Measurements from ENCODE around the gene ALDH8A1. TPM values are rescaled to one million over a fixed set of nuclear protein-coding genes. Genes with fewer than 3 reads are reported as not detected.

ALDH8A1 gene
- total RNA-seq, 1 experiment from 2014 or later = 0.83 TPM

DNA sequence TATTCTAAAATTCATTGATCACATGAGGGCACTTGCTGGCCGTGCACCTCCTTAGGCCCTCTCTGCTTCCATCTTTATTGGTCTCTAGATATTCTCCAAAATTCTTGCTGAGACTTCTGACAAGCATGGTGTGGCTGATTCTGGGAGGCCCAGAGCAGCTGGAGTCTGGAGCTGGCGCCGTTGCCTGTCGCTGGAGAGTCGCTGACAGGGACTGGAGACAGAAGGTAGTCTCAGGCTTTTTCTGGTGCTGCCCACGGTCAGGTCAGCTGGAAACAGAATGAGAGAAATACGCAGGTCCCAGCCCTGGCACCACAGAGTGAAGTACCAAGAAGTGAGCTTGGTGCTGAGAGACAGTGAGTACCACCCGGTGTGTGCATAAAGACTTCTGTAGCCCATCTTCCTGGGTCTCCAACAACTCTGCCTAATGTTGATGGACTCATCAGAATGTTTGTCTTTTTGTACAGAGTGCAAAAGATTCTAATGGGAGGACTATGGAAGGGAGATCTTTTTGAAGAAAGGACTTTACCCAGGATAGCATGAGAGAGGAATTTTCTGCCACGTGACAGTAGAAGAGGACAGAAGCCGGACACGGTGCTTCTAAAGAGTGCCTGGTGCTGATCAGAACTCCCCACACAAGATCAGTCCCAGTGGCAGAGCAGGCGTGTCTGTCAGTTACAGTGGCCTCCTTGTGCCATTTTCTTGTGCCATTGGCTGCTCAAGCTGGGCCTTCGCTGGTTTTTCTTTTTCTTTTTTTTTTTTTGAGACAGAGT lies 1.8 kb upstream of the ALDH8A1 start:
- H3F3A ChIP-seq (ENCODE audit: insufficient read depth, low read depth) = no peaks in the 10 kb centered on the region
- H4K20me1 ChIP-seq (ENCODE audit: insufficient read depth) = no peaks in the 10 kb centered on the region

DNA sequence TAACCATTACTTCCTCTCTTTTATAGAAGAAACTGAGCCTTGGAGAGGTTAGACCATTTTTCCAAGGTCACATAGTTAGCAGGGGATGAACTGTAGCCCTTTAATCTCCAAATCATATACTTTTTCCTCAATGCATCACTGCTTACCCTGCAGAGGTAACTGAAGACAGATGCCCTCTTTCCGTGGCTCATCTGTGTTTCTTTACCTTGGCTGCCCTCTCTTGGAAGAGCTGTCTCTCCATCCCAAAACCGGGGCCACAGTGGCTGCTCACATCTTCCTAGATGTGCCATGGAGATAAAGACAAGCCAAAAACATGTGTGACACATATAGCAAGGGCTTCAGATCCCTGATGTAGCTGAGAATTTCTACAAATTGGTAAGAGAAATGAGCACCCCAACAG lies 581 bp upstream of the ALDH8A1 start:
- CTCF ChIA-PET = interaction anchor here (0.5 kb wide), 1 partner anchor 232 kb away, joined by 6 read pairs; no protein-coding TSS in a partner anchor

More for the DNA sequence above, 1.8 kb upstream of the ALDH8A1 start:
- intact Hi-C loops (cut with micrococcal nuclease; ENCODE audit: unreplicated experiment) = no loop called here
- H3K4me1 ChIP-seq (replicated peaks; ENCODE audit: insufficient read depth) = no peaks in the 10 kb centered on the region; the same call in 1 of the 2 replicates
- H3K27me3 ChIP-seq (ENCODE audit: insufficient read depth, low read depth) = no peaks in the 10 kb centered on the region
- H3K9me3 ChIP-seq (ENCODE audit: insufficient read depth, low read depth) = no peaks in the 10 kb centered on the region
- H3K36me3 ChIP-seq (ENCODE audit: low read depth) = no peaks in the 10 kb centered on the region
- H3K79me2 ChIP-seq (ENCODE audit: low read depth) = no peaks in the 10 kb centered on the region
- BruUV-seq (replicated peaks) = no TSS peak
- DNase-seq = no peak
- CTCF ChIA-PET = no interaction called here
- H3K4me3 ChIP-seq = no peak overlapping the region
- TF ChIP-seq, protein P1, sequence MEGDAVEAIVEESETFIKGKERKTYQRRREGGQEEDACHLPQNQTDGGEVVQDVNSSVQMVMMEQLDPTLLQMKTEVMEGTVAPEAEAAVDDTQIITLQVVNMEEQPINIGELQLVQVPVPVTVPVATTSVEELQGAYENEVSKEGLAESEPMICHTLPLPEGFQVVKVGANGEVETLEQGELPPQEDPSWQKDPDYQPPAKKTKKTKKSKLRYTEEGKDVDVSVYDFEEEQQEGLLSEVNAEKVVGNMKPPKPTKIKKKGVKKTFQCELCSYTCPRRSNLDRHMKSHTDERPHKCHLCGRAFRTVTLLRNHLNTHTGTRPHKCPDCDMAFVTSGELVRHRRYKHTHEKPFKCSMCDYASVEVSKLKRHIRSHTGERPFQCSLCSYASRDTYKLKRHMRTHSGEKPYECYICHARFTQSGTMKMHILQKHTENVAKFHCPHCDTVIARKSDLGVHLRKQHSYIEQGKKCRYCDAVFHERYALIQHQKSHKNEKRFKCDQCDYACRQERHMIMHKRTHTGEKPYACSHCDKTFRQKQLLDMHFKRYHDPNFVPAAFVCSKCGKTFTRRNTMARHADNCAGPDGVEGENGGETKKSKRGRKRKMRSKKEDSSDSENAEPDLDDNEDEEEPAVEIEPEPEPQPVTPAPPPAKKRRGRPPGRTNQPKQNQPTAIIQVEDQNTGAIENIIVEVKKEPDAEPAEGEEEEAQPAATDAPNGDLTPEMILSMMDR (conservative IDR thresholded peaks at IDR 0.05) = no peak
- TF ChIP-seq EZH2 (IDR thresholded peaks at IDR 0.05; ENCODE audit: low read depth) = no peak
- no peak overlapping the region for H3K27ac ChIP-seq
- no peak overlapping the region for H3K4me2 ChIP-seq
- H3K9me2 ChIP-seq (ENCODE audit: insufficient read depth) = no peaks in the 10 kb centered on the region
- POLR2A ChIA-PET (ENCODE audit: unreplicated experiment) = no interaction called here
- no peak overlapping the region for H2AFZ ChIP-seq

DNA sequence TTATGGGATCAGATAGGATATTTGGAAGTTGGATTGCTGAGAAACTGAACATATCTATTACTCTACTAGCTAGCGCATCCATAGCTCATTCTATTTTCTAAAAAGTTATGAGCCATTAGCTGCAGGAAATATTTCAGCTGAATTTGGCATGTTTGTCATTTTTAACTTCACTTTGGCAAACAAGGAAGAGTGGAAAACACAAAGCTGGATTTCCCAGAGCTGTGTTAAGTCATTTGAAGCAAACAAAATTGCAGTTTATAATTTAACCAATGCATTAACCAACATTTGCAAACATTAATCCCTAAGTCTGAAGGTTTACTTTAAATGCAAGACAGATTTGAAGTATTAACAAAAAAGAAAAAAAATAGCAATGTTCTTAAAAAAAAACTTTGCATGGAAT lies 1.2 kb downstream of the ALDH8A1 start:
- intact Hi-C loops (cut with micrococcal nuclease; ENCODE audit: unreplicated experiment) = no loop called here
- POLR2A ChIA-PET (ENCODE audit: unreplicated experiment) = interaction anchor here (0.7 kb wide), 1 partner anchor 236 kb away, joined by 9 read pairs; no protein-coding TSS in a partner anchor

More for the DNA sequence above, 581 bp upstream of the ALDH8A1 start:
- intact Hi-C loops (cut with micrococcal nuclease; ENCODE audit: unreplicated experiment) = no loop called here
- Histone ChIP-seq H3K4me1 (replicated peaks; ENCODE audit: insufficient read depth) (no peaks in the 10 kb centered on the region; the same call in 1 of the 2 replicates), H3K27ac (no peak overlapping the region), H3K36me3 (ENCODE audit: low read depth) (no peaks in the 10 kb centered on the region), H3K4me2 (no peak overlapping the region), H3K79me2 (ENCODE audit: low read depth) (no peaks in the 10 kb centered on the region), H3K27me3 (ENCODE audit: insufficient read depth, low read depth) (no peaks in the 10 kb centered on the region), H3F3A (ENCODE audit: insufficient read depth, low read depth) (no peaks in the 10 kb centered on the region), H2AFZ (no peak overlapping the region), H4K20me1 (ENCODE audit: insufficient read depth) (no peaks in the 10 kb centered on the region), H3K9me2 (ENCODE audit: insufficient read depth) (no peaks in the 10 kb centered on the region), H3K9me3 (ENCODE audit: insufficient read depth, low read depth) (no peaks in the 10 kb centered on the region), H3K4me3 (no peak overlapping the region)
- TF ChIP-seq EZH2 (IDR thresholded peaks at IDR 0.05; ENCODE audit: low read depth) = no peak
- TF ChIP-seq, protein P1 (conservative IDR thresholded peaks at IDR 0.05) = no peak
- POLR2A ChIA-PET (ENCODE audit: unreplicated experiment) = no interaction called here
- DNase-seq = no peak
- BruUV-seq (replicated peaks) = no TSS peak

More for the DNA sequence above, 1.2 kb downstream of the ALDH8A1 start:
- H3F3A ChIP-seq (ENCODE audit: insufficient read depth, low read depth) = no peaks in the 10 kb centered on the region
- H3K27me3 ChIP-seq (ENCODE audit: insufficient read depth, low read depth) = no peaks in the 10 kb centered on the region
- H3K4me3 ChIP-seq = no peak overlapping the region
- H4K20me1 ChIP-seq (ENCODE audit: insufficient read depth) = no peaks in the 10 kb centered on the region
- H3K9me2 ChIP-seq (ENCODE audit: insufficient read depth) = no peaks in the 10 kb centered on the region
- no peaks in the 10 kb centered on the region for H3K36me3 ChIP-seq (ENCODE audit: low read depth)
- no TSS peak for BruUV-seq (replicated peaks)
- H2AFZ ChIP-seq = no peak overlapping the region
- TF ChIP-seq EZH2 (IDR thresholded peaks at IDR 0.05; ENCODE audit: low read depth) = no peak
- TF ChIP-seq, protein P1 (conservative IDR thresholded peaks at IDR 0.05) = no peak
- no peaks in the 10 kb centered on the region for H3K79me2 ChIP-seq (ENCODE audit: low read depth)
- H3K27ac ChIP-seq = no peak overlapping the region
- no peaks in the 10 kb centered on the region for H3K4me1 ChIP-seq (replicated peaks; ENCODE audit: insufficient read depth)
- no peak for DNase-seq
- H3K9me3 ChIP-seq (ENCODE audit: insufficient read depth, low read depth) = no peaks in the 10 kb centered on the region
- no peak overlapping the region for H3K4me2 ChIP-seq
- CTCF ChIA-PET = no interaction called here
